ENCODE results near the gene KDELR1.

DNA sequence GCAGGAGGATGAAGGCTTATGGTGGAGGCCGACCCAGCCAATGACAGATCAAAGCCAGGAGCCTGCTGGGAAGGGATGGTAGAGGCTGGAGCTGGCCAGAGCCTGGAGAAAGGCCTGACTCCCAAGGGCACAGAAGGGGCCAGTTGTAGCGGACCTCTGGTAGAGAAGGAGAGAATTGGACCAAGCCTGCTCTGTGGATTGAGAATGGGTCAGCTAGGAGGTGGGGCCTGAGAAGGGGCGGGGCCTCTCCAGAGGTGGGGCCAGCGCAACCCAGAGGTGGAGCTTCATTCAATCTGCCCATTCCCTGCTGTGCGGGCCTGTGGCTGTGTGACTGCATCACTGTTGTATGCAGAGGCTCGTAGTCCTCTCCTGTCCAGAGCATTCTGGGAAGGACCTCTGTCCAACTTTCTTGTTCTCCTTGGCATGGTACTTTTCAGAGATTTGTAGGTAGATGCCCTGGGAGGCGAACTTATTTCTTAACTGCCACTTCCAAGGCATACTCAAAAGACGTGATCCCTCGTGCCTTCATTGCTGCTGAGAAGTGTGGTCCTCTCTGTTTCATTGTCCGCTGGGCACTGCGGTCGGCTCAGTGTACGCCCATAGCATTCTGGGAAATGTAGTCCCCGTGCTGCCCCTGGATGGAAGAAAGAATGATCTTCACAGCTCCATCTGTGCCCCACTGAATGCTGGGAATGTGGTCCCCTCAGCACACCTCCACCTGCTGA lies 8.8 kb upstream of the KDELR1 start:
- TF ChIP-seq, protein P1, sequence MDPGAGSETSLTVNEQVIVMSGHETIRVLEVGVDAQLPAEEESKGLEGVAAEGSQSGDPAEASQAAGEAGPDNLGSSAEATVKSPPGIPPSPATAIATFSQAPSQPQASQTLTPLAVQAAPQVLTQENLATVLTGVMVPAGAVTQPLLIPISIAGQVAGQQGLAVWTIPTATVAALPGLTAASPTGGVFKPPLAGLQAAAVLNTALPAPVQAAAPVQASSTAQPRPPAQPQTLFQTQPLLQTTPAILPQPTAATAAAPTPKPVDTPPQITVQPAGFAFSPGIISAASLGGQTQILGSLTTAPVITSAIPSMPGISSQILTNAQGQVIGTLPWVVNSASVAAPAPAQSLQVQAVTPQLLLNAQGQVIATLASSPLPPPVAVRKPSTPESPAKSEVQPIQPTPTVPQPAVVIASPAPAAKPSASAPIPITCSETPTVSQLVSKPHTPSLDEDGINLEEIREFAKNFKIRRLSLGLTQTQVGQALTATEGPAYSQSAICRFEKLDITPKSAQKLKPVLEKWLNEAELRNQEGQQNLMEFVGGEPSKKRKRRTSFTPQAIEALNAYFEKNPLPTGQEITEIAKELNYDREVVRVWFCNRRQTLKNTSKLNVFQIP (CRISPR knock-in tag; IDR thresholded peaks at IDR 0.05; ENCODE audit: borderline replicate concordance, low read depth), result no peak
- TF ChIP-seq ZFP30 (CRISPR knock-in tag; IDR thresholded peaks at IDR 0.05) (no peak), ZNF70 (CRISPR knock-in tag; IDR thresholded peaks at IDR 0.05) (no peak), PPARA (CRISPR knock-in tag; IDR thresholded peaks at IDR 0.05; ENCODE audit: borderline replicate concordance) (no peak), ARNTL (CRISPR knock-in tag; IDR thresholded peaks at IDR 0.05; ENCODE audit: borderline replicate concordance, low read depth) (no peak), TOX (CRISPR knock-in tag; IDR thresholded peaks at IDR 0.05; ENCODE audit: borderline replicate concordance) (no peak), RARB (CRISPR knock-in tag; IDR thresholded peaks at IDR 0.05) (no peak), ZNF565 (CRISPR knock-in tag; conservative IDR thresholded peaks at IDR 0.05; ENCODE audit: low read depth) (no peak), CSDC2 (CRISPR knock-in tag; IDR thresholded peaks at IDR 0.05) (no peak), BACH2 (CRISPR knock-in tag; IDR thresholded peaks at IDR 0.05; ENCODE audit: borderline replicate concordance) (no peak)
- TF ChIP-seq, protein P2, sequence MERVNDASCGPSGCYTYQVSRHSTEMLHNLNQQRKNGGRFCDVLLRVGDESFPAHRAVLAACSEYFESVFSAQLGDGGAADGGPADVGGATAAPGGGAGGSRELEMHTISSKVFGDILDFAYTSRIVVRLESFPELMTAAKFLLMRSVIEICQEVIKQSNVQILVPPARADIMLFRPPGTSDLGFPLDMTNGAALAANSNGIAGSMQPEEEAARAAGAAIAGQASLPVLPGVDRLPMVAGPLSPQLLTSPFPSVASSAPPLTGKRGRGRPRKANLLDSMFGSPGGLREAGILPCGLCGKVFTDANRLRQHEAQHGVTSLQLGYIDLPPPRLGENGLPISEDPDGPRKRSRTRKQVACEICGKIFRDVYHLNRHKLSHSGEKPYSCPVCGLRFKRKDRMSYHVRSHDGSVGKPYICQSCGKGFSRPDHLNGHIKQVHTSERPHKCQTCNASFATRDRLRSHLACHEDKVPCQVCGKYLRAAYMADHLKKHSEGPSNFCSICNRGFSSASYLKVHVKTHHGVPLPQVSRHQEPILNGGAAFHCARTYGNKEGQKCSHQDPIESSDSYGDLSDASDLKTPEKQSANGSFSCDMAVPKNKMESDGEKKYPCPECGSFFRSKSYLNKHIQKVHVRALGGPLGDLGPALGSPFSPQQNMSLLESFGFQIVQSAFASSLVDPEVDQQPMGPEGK (CRISPR knock-in tag; IDR thresholded peaks at IDR 0.05; ENCODE audit: borderline replicate concordance), result no peak
- TF ChIP-seq, protein P3, sequence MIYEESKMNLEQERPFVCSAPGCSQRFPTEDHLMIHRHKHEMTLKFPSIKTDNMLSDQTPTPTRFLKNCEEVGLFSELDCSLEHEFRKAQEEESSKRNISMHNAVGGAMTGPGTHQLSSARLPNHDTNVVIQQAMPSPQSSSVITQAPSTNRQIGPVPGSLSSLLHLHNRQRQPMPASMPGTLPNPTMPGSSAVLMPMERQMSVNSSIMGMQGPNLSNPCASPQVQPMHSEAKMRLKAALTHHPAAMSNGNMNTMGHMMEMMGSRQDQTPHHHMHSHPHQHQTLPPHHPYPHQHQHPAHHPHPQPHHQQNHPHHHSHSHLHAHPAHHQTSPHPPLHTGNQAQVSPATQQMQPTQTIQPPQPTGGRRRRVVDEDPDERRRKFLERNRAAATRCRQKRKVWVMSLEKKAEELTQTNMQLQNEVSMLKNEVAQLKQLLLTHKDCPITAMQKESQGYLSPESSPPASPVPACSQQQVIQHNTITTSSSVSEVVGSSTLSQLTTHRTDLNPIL (CRISPR knock-in tag; IDR thresholded peaks at IDR 0.05; ENCODE audit: low read depth), result no peak
